HG03064 (cell line): ENCODE measurements around the gene TNRC6C.

Experiments used
- ATAC-seq: cut with Tn5 transposase; IDR thresholded peaks from one replicate; pipeline ENCODE4 v1.9.1; 2021; ENCODE audit warnings: low read depth; ENCODE audit not compliant: unreplicated experiment

The TNRC6C gene, protein sequence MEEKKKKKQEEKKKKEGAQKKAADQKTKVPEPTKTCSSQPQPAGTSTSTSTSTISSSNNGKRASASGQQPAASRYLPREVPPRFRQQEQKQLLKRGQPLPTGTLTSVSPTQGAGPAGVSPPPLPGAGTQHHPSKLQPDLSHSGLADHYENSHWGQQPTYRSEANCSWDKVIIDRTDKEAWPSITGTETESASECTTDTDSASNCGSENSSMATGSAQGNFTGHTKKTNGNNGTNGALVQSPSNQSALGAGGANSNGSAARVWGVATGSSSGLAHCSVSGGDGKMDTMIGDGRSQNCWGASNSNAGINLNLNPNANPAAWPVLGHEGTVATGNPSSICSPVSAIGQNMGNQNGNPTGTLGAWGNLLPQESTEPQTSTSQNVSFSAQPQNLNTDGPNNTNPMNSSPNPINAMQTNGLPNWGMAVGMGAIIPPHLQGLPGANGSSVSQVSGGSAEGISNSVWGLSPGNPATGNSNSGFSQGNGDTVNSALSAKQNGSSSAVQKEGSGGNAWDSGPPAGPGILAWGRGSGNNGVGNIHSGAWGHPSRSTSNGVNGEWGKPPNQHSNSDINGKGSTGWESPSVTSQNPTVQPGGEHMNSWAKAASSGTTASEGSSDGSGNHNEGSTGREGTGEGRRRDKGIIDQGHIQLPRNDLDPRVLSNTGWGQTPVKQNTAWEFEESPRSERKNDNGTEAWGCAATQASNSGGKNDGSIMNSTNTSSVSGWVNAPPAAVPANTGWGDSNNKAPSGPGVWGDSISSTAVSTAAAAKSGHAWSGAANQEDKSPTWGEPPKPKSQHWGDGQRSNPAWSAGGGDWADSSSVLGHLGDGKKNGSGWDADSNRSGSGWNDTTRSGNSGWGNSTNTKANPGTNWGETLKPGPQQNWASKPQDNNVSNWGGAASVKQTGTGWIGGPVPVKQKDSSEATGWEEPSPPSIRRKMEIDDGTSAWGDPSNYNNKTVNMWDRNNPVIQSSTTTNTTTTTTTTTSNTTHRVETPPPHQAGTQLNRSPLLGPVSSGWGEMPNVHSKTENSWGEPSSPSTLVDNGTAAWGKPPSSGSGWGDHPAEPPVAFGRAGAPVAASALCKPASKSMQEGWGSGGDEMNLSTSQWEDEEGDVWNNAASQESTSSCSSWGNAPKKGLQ (N-terminal part only)

DNA sequence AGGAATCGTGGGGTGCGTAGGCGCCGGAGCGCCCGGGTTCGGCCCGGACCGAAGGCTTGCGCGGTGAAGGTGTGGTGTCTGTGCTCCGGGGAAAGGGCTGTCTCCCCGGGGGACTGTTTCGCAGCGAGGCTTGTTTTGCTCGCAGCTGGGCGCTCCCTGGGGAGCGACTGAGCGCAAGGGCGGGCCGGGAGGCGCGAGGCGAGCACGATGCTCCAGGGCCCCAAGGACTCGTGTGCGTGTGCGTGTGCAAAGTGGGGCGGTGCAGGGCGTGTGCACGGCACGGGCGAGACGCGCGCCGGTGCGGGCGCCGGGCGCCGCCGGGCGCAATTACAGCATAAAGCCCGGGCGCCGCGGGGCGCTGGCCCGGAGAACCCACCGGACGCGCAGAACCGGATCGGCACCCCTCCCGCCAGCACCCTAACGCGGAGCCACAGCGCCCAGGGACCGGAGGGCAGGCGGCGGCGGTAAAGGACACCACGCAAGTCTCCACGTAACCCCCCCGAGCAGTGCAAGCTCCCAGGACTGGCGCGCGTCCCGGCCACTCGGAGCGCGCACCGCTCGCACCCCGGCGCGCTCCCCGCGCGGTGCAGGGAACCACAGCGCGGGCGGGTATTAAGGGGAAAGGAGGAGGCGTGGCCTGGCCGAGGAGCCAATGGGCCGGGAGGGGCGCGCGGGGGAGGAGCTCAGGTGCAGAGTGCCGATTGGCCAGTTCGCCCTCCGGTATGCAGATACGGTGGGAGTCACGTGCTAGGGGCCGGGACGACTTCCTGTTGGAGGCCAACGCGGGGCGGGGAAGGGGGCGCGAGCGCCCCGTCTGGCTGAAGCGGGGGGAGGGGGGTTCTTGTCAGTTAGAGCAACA lies at the start of gene TNRC6C:
TSS of gene TNRC6C (plus strand) at position 847 of the 859 bp plus-strand sequence. CDS start 45,504 bp downstream, outside the sequence.
- ATAC-seq, result peak; percentile 76

DNA sequence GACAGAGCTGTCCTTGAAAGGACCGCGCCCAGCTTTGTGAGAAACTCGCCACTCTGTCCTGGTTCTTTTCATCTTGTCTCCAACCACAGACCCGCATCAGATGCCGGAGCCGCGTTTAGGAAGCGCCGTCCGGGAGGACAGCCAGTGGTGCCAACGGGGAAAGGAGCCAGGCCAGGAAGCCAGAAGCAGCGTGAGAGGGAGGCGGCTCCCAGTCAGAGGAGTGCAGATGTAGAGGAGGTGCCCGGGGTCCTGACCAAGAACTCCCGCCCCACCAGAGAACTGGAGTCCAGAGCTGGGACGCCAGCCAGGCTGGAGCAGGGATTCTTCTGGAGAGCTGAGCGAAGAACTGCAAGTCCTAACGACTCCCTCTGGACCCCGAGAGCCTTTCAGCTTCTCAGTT lies 49.3 kb upstream of the TNRC6C start:
- ATAC-seq, result no peak

DNA sequence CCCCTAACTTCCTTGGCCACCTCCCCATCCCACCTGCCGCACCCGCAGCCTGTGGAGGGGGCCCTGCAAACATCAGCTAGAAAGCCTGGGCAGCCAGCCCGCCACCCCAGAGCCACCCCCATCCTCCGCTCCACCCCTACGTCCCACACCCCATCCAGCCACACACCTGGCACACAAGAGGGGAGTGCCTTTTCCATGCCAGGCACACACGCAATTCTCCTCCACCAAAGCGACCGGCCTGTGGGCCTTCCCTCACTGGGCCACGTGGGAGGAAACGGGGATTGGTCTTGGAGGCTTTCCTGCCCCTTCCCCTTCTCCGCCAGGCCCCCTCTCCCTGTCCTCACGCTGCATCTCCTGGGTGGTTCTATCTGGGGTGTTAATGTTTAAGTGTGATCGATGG lies 48.7 kb upstream of the TNRC6C start:
- ATAC-seq, result no peak

DNA sequence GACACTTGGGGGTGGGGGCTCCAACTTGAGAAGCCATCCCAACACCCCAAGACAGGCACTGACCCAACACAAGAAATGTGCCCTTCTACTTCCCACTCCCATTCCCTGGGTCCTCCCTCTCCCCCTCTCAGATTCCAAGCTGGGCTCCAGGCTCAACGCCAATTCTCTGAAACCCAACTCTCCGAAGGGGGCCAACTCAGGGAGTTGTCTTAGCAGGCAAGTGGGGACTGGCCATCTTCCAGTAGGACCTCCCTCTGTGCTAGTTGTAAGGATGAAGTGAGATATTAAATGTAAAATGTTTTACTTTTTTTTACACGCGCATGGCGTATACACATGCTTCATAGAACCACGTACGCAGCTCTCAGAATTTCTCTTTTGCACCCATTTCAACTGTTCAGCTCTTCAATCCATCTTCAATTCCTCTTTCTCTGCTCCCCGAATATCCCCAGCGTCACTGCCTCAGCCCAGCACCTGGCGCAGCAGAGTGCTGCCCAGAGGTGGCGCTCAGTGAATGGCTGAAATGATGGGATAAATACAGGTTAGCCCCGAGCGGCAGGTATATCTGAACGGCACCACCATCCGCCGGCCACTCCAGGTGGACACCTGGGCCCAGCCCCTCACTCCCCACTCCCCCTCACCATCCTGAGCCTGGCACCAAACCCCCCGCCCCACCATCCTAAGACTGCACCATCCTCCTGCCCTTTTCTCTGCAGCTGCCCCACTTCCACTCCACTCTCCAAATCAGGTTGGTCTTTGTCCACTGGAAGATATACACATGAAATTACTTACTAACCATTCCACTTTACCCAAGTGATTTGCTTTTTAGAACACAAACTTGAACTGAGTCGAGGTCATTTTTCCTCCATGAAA lies 43.9 kb upstream of the TNRC6C start:
- ATAC-seq, result no peak

DNA sequence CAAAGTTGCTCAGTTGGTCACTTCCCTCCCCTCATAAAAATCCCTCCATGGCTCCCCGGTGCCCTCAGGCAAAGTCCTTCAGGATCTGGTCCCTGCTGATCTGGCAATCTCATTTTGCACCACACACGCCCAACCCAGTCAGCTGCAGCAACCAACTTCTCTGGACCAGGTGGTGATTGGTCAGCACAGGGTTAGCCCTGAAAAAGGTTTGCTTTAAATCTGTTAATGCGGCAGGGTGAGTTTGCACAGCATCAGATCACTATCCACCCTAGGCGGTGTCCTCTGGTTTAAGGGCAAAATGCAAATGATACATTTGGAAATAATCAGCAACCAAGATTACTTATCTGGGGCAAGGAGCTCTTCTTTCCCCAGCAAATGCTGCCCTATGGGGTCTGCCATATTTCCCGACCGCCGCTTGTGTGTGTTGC lies 42.9 kb upstream of the TNRC6C start:
- no peak for ATAC-seq

DNA sequence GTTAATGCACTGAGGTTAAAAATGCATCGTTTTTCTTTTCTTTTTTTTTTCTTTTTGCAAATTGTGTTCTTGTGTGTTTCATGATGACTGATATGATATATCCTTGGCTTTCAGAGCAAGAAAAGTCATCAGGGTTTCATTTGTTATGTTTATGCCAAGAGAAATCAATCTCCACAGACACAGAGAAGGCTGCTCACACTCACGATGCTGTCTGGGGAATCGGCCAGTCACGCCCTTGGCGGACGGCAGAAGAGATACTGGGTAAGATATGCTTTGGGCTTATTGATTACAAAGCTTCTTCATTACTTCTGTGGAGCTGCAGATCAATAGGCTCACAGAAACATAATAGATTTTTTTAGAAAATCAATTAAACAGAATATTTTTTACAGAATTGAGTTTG lies 42.2 kb upstream of the TNRC6C start:
- no peak for ATAC-seq

DNA sequence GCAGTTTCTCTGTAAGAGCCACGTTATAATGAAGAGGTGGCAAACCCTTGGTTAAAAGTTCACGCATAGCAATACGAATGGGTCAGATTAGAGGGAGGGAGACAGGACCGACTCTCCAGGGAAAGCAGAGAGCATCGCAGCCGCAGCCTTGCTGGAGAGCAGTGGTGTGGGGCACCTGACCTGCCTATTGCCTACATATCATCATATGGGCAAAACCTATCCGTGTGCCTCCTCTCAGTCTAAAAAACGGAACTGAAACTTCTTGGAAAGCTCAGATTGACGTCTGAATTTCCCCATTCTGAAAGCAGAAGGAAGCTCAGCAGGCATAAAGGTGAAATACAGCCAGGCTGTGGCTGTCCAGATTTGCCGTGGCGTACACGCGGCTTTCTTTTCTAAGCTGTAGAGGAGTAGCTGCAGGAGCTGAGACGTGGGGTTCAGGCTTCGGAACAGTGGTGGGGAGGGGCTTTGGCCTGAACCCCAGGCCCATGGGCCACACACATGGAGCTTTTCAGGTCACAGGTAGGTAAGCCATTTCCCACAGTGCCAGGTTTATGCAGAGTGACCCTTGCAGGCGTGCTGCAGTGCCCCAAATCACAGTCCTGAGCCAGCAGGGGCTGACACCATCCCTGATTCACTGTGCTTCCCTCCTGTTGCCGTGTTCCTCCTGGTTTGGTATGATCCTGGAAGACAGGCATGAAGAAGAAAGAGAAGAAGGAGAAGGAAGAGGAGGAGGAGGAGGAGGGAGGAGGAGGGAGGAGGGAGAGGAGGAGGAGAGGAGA lies 41.6 kb upstream of the TNRC6C start:
- no peak for ATAC-seq

DNA sequence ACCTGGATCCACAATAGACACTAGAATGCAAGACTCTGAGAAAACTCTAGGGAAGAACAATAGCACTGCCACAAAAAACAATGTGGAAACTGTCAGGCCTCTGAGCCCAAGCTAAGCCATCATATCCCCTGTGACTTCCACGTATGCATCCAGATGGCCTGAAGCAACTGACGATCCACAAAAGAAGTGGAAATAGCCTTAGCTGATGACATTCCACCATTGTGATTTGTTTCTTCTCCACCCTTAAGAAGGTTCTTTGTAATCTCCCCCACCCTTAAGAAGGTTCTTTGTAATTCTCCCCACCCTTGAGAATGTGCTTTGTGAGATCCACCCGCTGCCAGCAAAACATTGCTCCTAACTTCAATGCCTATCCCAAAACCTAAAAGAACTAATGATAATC lies 39.2 kb upstream of the TNRC6C start:
- no peak for ATAC-seq

DNA sequence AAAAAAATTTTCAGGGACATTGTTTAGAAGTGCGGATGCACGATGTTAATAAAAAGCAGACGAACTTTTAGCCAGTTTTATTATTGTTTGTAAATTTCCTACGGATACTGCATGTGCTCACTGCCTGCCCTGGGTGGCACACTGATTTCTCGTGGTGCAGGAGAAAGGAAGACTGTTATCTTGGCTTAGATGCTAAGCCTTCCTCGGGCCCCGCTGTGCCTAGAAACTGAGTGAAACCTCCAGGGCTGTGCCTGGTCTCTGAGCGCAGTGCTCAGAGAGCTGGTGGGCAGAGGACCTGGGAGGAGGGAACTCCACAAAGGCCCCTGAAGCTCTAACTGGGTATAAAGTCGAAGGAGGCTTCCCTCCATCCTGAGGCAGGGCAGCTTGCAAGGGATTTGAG lies 35.4 kb upstream of the TNRC6C start:
- no peak for ATAC-seq

DNA sequence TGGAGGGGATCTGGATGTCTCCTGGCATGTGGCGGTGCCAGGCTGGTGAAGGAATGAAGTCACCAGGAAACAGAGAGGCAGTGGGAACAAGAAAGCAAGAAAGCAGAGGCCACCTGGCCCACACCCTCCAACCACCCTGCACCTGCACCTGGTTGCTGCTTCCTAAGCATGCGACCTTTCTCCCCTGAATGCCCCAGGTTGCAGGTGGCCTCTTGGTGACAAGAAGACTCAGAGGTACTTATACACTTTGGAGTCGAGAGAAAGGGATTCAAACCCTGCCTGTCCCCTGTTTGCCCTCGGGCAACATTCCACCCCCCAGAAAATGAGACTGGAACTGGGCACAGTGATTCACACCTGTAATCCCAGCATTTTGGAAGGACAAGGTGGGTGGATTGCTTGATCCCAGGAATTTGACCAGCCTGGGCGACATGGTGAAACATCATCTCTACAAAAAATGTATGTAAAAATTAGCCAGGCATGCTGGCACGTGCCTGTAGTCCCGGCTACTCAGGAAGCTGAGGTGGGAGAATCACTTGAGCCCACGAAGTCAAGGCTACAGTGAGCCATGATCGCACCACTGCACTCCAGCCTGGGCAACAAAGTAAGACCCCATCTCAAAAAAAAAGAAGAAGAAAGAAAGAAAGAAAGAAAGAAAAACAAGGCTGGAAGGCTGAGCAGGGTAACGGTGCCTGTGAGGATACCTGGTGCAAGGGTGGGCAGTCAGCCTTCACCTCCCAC lies 34.6 kb upstream of the TNRC6C start:
- no peak for ATAC-seq

DNA sequence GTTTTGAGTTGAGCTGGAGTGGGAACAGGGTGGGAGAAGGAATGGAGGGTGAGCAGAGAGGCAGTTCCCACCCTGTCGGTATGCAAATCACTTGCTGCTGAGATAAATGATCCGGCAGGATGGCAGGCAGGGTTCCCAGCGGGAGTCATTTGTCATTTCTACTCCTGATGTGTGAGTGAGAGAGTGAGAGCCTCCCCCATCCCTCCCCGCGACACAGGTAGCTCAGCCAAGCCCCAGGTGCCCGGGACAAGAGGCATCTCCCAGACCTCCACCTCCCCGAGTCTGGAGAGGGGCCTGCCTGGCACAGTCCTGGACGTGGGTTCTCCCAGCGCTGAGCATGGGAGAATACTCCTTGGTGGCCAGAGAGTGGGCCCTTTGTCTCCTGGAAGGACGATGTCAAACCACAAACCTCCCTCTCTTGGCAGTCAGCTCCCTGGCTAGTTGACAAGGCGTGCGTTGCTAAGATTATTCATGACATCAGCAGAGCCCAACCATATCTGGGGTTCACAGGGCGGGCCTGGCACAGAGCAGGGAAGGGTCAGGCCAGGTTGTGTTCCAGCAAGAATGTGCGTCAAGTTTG lies 33.7 kb upstream of the TNRC6C start:
- ATAC-seq, result no peak

DNA sequence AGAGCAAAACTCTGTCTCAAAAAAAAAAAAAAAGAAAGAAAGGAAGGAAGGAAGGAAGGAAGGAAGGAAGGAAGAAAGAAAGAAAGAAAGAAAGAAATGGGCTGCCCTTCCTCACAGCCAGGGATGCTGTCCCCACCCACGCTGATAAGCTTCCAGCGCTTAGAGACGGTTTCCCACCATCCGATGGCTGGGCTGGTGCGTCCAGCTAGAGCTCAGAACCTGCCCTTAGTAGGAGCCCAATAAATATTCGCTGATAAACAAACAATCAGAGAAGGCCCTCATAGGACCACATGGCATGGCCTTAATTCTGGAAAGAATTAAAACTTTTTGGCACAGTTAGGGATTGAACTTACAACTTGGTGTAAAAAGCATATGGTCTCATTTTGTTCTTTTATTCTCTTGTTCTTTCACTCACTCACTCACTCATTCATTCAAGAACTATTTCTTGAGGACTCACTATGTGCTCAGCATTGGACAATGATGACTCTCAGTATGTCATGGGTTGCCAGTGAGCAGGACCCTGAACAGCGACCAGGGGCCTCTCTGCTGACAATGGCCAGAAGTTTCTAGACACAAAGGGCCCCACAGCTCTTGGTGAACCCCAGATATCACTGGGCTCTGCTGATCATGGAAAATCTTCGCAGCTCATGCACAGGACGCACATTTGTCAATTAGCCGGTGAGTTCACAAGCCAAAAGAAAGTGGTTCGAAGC lies 32.5 kb upstream of the TNRC6C start:
- ATAC-seq, result no peak

DNA sequence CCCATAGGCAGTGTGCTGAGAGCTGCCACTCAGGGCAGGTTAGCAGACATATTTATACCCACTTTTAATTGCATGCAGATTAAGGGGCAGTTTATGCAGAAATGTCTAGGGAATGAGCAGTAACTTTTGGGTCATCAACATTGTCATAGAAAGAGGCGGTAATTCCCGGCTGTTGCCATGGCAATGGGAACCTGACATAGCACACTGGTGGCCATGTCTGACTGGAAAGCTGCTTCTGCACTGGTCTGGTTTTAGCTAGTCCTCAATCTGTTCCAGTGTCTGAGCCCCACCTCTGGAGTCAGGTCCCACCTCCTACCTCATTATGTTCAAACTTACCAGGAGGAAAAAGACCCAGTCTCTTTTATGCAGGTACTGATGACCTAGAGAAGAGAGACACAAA lies 31.5 kb upstream of the TNRC6C start:
- ATAC-seq, result no peak

DNA sequence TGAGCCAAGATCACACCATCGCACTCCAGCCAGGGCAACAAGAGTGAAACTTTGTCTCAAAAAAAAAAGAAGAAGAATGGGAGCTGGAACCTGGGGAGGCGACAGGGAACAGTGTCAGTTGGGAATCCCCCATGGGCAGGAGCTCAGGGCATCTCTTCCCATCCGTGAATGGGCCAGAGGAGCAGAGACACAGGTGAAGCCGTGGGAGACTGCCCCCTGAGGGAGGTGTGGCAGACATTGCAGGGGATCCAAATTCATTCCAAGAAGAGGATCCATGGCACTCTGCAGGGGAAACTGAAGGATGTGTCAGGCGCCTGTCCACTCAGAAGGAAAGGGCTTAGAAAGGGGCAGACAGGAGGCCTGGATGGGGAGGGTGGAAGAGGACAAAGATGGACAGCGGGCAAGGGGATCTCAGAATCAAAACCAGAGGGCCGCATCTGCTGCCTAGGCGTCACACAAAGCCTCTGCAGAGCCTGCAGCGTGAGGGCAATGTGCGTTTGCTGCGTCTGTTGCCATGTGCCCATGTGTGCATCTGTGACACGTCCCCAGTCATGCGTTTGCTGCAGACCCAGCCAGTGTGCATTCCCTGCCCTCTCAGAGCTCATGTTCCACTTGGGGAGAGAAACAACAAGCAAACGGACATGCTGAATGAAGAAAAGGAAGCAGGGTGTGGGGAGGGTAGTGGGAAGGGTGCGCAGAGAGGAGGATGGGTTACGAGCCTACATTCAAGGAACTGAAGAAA lies 30.6 kb upstream of the TNRC6C start:
- ATAC-seq, result no peak

DNA sequence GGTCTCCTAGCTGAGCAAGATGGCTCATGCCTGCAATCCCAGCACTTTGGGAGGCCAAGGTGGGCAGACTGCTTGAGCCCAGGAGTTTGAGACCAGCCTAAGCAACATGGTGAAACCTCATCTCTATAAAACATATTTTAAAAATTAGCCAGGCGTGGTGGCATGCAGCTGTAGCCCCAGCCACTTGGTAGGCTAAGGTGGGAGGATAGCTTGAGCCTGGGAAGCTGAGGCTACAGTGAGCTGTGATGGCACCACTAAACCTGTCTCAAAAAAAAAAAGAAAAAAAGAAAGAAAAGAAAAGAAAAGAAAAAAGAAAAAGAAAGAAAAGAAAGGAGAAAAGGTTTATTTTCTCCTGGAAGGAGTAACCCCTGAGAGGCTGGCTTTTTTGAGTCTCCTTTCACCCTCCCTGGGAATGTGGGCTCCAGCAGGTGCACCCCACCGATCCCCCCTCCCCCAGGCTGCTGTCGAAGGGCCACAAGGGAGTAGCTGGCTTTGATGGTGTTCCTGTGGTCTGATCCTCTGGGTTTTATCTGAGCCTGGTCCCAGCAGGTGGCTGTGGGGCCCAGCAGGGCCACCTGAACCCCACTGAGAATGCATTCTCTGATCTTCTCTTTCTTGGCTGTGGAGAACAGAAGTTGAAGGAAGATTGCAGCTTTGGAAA lies 29.9 kb upstream of the TNRC6C start:
- no peak for ATAC-seq

DNA sequence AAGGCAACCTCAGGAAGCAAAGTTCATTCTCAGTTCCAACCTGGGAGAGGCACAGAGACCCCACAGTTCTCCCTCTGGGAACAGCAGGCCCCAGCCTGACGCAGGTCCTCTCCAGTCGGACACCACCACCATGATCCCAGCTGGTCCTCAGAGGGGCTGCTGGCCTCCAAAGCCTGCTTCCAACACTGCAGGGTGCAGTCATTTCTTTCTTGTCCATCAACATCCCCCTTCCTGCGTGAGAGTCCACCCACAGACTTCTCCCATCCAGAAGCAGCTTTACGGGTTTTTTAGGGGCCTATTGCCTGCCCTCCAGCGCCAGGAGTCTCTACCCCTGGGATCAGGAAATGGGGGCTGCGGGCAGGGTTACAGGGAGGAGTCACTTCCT lies 29.3 kb upstream of the TNRC6C start:
- ATAC-seq, result no peak
